ENCODE data around the gene RNF2.

RNF2 gene

DNA sequence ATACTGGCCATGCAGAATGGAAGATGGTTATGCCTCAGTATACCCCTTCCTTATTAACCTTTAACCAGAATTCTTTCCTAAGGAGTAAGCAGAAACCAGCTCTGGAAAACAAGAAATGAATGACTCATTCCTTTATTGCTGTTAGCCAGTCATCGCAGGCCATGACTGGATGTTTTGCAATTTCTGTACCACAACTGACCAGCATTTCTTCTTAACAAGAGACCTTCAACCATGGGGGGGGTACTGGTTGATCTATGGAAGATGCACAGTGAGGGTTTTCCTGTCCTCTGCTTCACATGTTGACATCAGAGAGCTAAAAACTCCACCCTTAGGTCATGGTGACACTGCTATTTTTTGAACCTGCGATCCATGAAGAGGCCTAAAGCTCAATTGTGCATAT lies 28.0 kb upstream of the RNF2 start:
- H3K27ac ChIP-seq: no peak overlapping the region
- TF ChIP-seq CTCF (IDR thresholded peaks at IDR 0.05) (no peak), ZFX (IDR thresholded peaks at IDR 0.05; ENCODE audit: borderline replicate concordance) (no peak)

- no peak for TF ChIP-seq ZFX (IDR thresholded peaks at IDR 0.05; ENCODE audit: borderline replicate concordance)
- no peak for TF ChIP-seq CTCF (IDR thresholded peaks at IDR 0.05)
- no peak overlapping the region for H3K27ac ChIP-seq
These were observed 27.4 kb upstream of the RNF2 start for GRCh38 chr1:185017966-185018365.

GRCh38 chr1:185027252-185027882 lies 18.0 kb upstream of the RNF2 start:
- no peak for TF ChIP-seq CTCF (IDR thresholded peaks at IDR 0.05)
- no peak for TF ChIP-seq ZFX (IDR thresholded peaks at IDR 0.05; ENCODE audit: borderline replicate concordance)
- H3K27ac ChIP-seq: no peak overlapping the region

GRCh38 chr1:185033686-185034085 lies 11.7 kb upstream of the RNF2 start:
- H3K27ac ChIP-seq: no peak overlapping the region
- TF ChIP-seq CTCF (IDR thresholded peaks at IDR 0.05): no peak
- no peak for TF ChIP-seq ZFX (IDR thresholded peaks at IDR 0.05; ENCODE audit: borderline replicate concordance)

GRCh38 chr1:185035258-185035657 lies 10.1 kb upstream of the RNF2 start:
- TF ChIP-seq ZFX (IDR thresholded peaks at IDR 0.05; ENCODE audit: borderline replicate concordance): no peak
- TF ChIP-seq CTCF (IDR thresholded peaks at IDR 0.05): no peak
- H3K27ac ChIP-seq: no peak overlapping the region

GRCh38 chr1:185038813-185039376 lies 6.5 kb upstream of the RNF2 start:
- no peak overlapping the region for H3K27ac ChIP-seq
- no peak for TF ChIP-seq ZFX (IDR thresholded peaks at IDR 0.05; ENCODE audit: borderline replicate concordance)

- no peak overlapping the region for H3K27ac ChIP-seq
- TF ChIP-seq CTCF (IDR thresholded peaks at IDR 0.05): no peak
- no peak for TF ChIP-seq ZFX (IDR thresholded peaks at IDR 0.05; ENCODE audit: borderline replicate concordance)
These were observed 5.5 kb upstream of the RNF2 start for GRCh38 chr1:185039726-185040407.

All from 22Rv1 (cell line).